ENCODE results near the gene AP2B1.

AP2B1 gene

DNA sequence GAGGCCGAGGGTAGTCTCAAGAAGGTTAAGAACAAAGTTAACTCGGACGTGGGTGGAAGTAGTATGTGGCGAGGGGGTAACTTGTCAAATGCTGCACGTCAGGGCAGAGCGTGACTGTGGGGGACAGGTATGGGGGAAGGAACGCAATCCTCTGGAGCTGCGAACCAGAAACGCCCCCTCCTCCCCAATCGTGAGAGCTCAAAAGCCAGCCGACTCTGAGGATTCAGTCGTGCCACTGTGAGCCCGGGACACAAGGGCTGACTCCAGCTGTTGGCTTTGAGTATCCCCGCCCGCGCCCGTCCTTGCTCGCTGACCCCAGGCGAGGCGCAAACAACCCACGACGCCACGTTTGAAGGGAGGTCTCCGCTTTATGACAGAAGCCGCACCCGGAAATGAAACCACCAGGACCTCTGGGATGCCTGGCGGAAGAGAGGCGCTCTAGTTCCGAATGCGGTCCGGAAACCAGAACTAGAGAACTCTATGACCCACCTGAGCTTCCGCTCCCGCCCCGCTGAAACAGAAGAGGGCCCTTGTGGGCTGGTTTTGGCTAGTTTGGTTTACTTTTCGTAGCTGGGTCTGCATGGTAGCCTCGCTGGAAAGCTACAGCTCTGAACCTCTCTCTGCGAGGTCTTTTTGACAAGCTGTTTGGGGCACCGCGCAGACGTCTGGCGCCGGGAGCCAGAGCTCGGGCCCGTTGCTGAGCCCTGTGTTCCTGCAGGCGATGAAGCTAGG lies 8.8 kb upstream of the AP2B1 start, which contains the start of gene PEX12 (continued):
- no peak for TF ChIP-seq ZNF169 (tag by site-specific recombination; IDR thresholded peaks at IDR 0.05)
- TF ChIP-seq ZBTB7A (tag by site-specific recombination; IDR thresholded peaks at IDR 0.05; ENCODE audit: low read depth): peak; percentile 46; the same call in 1 of the 2 replicates
- peak; percentile 86; the same call in 1 of the 2 replicates for TF ChIP-seq HOXD13 (CRISPR knock-in tag; IDR thresholded peaks at IDR 0.05; ENCODE audit: borderline replicate concordance)
- no peak for TF ChIP-seq ZNF645 (tag by site-specific recombination; IDR thresholded peaks at IDR 0.05)
- TF ChIP-seq ZNF174 (tag by site-specific recombination; IDR thresholded peaks at IDR 0.05): no peak
- no peak for TF ChIP-seq ZNF140 (tag by site-specific recombination; IDR thresholded peaks at IDR 0.05)
- TF ChIP-seq, protein P1, sequence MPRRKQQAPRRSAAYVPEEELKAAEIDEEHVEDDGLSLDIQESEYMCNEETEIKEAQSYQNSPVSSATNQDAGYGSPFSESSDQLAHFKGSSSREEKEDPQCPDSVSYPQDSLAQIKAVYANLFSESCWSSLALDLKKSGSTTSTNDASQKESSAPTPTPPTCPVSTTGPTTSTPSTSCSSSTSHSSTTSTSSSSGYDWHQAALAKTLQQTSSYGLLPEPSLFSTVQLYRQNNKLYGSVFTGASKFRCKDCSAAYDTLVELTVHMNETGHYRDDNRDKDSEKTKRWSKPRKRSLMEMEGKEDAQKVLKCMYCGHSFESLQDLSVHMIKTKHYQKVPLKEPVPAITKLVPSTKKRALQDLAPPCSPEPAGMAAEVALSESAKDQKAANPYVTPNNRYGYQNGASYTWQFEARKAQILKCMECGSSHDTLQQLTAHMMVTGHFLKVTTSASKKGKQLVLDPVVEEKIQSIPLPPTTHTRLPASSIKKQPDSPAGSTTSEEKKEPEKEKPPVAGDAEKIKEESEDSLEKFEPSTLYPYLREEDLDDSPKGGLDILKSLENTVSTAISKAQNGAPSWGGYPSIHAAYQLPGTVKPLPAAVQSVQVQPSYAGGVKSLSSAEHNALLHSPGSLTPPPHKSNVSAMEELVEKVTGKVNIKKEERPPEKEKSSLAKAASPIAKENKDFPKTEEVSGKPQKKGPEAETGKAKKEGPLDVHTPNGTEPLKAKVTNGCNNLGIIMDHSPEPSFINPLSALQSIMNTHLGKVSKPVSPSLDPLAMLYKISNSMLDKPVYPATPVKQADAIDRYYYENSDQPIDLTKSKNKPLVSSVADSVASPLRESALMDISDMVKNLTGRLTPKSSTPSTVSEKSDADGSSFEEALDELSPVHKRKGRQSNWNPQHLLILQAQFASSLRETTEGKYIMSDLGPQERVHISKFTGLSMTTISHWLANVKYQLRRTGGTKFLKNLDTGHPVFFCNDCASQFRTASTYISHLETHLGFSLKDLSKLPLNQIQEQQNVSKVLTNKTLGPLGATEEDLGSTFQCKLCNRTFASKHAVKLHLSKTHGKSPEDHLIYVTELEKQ (tag by site-specific recombination; IDR thresholded peaks at IDR 0.05; ENCODE audit: borderline replicate concordance): no peak; the same call in 1 of the 2 replicates
- peak; percentile 84 for TF ChIP-seq SP2 (tag by site-specific recombination; IDR thresholded peaks at IDR 0.05)
- no peak for TF ChIP-seq ZNF416 (tag by site-specific recombination; IDR thresholded peaks at IDR 0.05)
- TF ChIP-seq KLF1 (tag by site-specific recombination; IDR thresholded peaks at IDR 0.05): peak; percentile 30
- no peak for TF ChIP-seq ZNF26 (tag by site-specific recombination; IDR thresholded peaks at IDR 0.05)
- 0 out of 2 replicates have a peak, but pooled peaks have one; percentile 65 for TF ChIP-seq GLI4 (tag by site-specific recombination; IDR thresholded peaks at IDR 0.05)
- TF ChIP-seq ZNF658 (tag by site-specific recombination; IDR thresholded peaks at IDR 0.05): no peak
- TF ChIP-seq ZBTB17 (tag by site-specific recombination; IDR thresholded peaks at IDR 0.05): peak; percentile 69
- TF ChIP-seq ZFP41 (tag by site-specific recombination; IDR thresholded peaks at IDR 0.05; ENCODE audit: borderline replicate concordance): no peak
- TF ChIP-seq ZNF518A (tag by site-specific recombination; conservative IDR thresholded peaks at IDR 0.05; ENCODE audit: low read depth): peak; percentile 100
- peak; percentile 85 for TF ChIP-seq ZNF391 (tag by site-specific recombination; IDR thresholded peaks at IDR 0.05; ENCODE audit: borderline replicate concordance, low read depth)
- TF ChIP-seq ZNF792 (tag by site-specific recombination; IDR thresholded peaks at IDR 0.05): no peak
- no peak for TF ChIP-seq ZNF514 (tag by site-specific recombination; IDR thresholded peaks at IDR 0.05)
- TF ChIP-seq ZNF76 (tag by site-specific recombination; IDR thresholded peaks at IDR 0.05; ENCODE audit: borderline replicate concordance, low read depth): peak; percentile 91
- TF ChIP-seq ZEB2 (tag by site-specific recombination; IDR thresholded peaks at IDR 0.05): peak; percentile 71; the same call in 1 of the 2 replicates
- no peak for TF ChIP-seq HOXA7 (CRISPR knock-in tag; IDR thresholded peaks at IDR 0.05; ENCODE audit: borderline replicate concordance)
- no peak for TF ChIP-seq ZNF302 (tag by site-specific recombination; IDR thresholded peaks at IDR 0.05; ENCODE audit: low read depth)
- TF ChIP-seq ZNF510 (tag by site-specific recombination; IDR thresholded peaks at IDR 0.05; ENCODE audit: insufficient replicate concordance): peak; percentile 16
- TF ChIP-seq ZNF19 (tag by site-specific recombination; IDR thresholded peaks at IDR 0.05; ENCODE audit: low read depth): no peak
- TF ChIP-seq ZNF114 (tag by site-specific recombination; IDR thresholded peaks at IDR 0.05): no peak
- TF ChIP-seq ZSCAN23 (tag by site-specific recombination; IDR thresholded peaks at IDR 0.05): 0 out of 2 replicates have a peak, but pooled peaks have one; percentile 45
- no peak for TF ChIP-seq SCRT1 (tag by site-specific recombination; IDR thresholded peaks at IDR 0.05; ENCODE audit: borderline replicate concordance)
- TF ChIP-seq ZNF777 (tag by site-specific recombination; IDR thresholded peaks at IDR 0.05; ENCODE audit: borderline replicate concordance): peak; percentile 41; the same call in 1 of the 2 replicates
